HUES48 (cell line): ENCODE results near the gene SNTG2.
A peak's percentile ranks its signal among the peaks of the same experiment; 100 is the strongest.
"Not testable (repeated sequence)": the region's sequence is repeated elsewhere in the genome, so short reads cannot be mapped to it uniquely, and the experiment has no call there.

Source experiments
- H3K27ac ChIP-seq: one replicate; pipeline ENCODE4 v1.7.0; 2013; ENCODE audit warnings: low read depth, low read length, inconsistent platforms
- H3K27me3 ChIP-seq: 2 replicates; pipeline ENCODE4 v1.6.1; 2013; ENCODE audit warnings: mild to moderate bottlenecking, low read length; ENCODE audit not compliant: control insufficient read depth, insufficient read depth
- H3K36me3 ChIP-seq: 2 replicates; pipeline ENCODE4 v1.6.1; 2013; ENCODE audit warnings: low read length; ENCODE audit not compliant: control insufficient read depth, insufficient read depth
- H3K4me1 ChIP-seq: 2 replicates; pipeline ENCODE4 v1.6.1; 2013; ENCODE audit warnings: mild to moderate bottlenecking, low read length; ENCODE audit not compliant: control insufficient read depth, insufficient read depth
- H3K4me3 ChIP-seq: 2 replicates; pipeline ENCODE4 v1.5.1; 2013; ENCODE audit warnings: mild to moderate bottlenecking, low read depth, low read length
- H3K9ac ChIP-seq: 2 replicates; pipeline ENCODE4 v1.6.1; 2013; ENCODE audit warnings: mild to moderate bottlenecking, low read depth, low read length, moderate library complexity
- H3K9me3 ChIP-seq: 2 replicates; pipeline ENCODE4 v1.6.1; 2013; ENCODE audit warnings: low read length; ENCODE audit not compliant: control insufficient read depth, insufficient read depth

Gene SNTG2

GRCh38 chr2:950080-950966 is at the start of gene SNTG2:
Gene SNTG2, plus strand, starts transcription at chr2:950849. Its CDS starts 148 bp downstream, at chr2:950997.
- H3K9ac ChIP-seq = peak within 1 kb of the TSS; percentile 65
- H3K27ac ChIP-seq = peak within 1 kb of the TSS; percentile 75
- H3K4me1 ChIP-seq = peaks cover 63% of the 10 kb centered on the region
- 0 out of 2 replicates have a peak, but pooled peaks cover 6% of the 10 kb centered on the region for H3K27me3 ChIP-seq
- peak within 1 kb of the TSS; percentile 74 for H3K4me3 ChIP-seq
- H3K9me3 ChIP-seq = no peaks in the 10 kb centered on the region
- no peaks in the 10 kb centered on the region for H3K36me3 ChIP-seq

- Histone ChIP-seq H3K4me3 (no peak overlapping the region), H3K9me3 (0 out of 2 replicates have a peak, but pooled peaks cover 4% of the 10 kb centered on the region)
Observed at GRCh38 chr2:902584-902983, 48.1 kb upstream of the SNTG2 start.

GRCh38 chr2:903223-903900 is 47.3 kb upstream of the SNTG2 start:
- Histone ChIP-seq H3K4me1 (peaks cover 25% of the 10 kb centered on the region), H3K27ac (peak overlapping the region; percentile 33), H3K9ac (no peak overlapping the region), H3K9me3 (no peaks in the 10 kb centered on the region), H3K27me3 (peaks cover under 1% of the 10 kb centered on the region; the same call in 1 of the 2 replicates), H3K36me3 (no peaks in the 10 kb centered on the region), H3K4me3 (no peak overlapping the region)

More at GRCh38 chr2:902584-902983, 48.1 kb upstream of the SNTG2 start:
- no peak overlapping the region for H3K27ac ChIP-seq
- peaks cover 25% of the 10 kb centered on the region for H3K4me1 ChIP-seq
- H3K9ac ChIP-seq = no peak overlapping the region
- H3K27me3 ChIP-seq = no peaks in the 10 kb centered on the region
- H3K36me3 ChIP-seq = no peaks in the 10 kb centered on the region

- Histone ChIP-seq H3K36me3 (no peaks in the 10 kb centered on the region), H3K27ac (peak overlapping the region; percentile 80), H3K4me1 (peaks cover 25% of the 10 kb centered on the region), H3K4me3 (no peak overlapping the region), H3K9ac (no peak overlapping the region), H3K27me3 (peaks cover 7% of the 10 kb centered on the region), H3K9me3 (no peaks in the 10 kb centered on the region)
Observed at GRCh38 chr2:904246-905024, 46.2 kb upstream of the SNTG2 start.

GRCh38 chr2:905091-905832 is 45.4 kb upstream of the SNTG2 start:
- H3K27me3 ChIP-seq = peaks cover 7% of the 10 kb centered on the region
- no peak overlapping the region for H3K4me3 ChIP-seq
- no peak overlapping the region for H3K9ac ChIP-seq
- H3K27ac ChIP-seq = no peak overlapping the region
- H3K9me3 ChIP-seq = no peaks in the 10 kb centered on the region
- no peaks in the 10 kb centered on the region for H3K36me3 ChIP-seq
- H3K4me1 ChIP-seq = peaks cover 25% of the 10 kb centered on the region

GRCh38 chr2:905833-906140 is 44.9 kb upstream of the SNTG2 start:
- H3K27ac ChIP-seq = no peak overlapping the region
- H3K9me3 ChIP-seq = no peaks in the 10 kb centered on the region
- no peaks in the 10 kb centered on the region for H3K36me3 ChIP-seq
- H3K4me1 ChIP-seq = peaks cover 25% of the 10 kb centered on the region
- peaks cover 7% of the 10 kb centered on the region for H3K27me3 ChIP-seq
- H3K9ac ChIP-seq = no peak overlapping the region
- H3K4me3 ChIP-seq = no peak overlapping the region

- H3K9ac ChIP-seq = no peak overlapping the region
- H3K4me3 ChIP-seq = no peak overlapping the region
- no peak overlapping the region for H3K27ac ChIP-seq
- H3K27me3 ChIP-seq = peaks cover 7% of the 10 kb centered on the region
- no peaks in the 10 kb centered on the region for H3K9me3 ChIP-seq
- H3K4me1 ChIP-seq = peaks cover 25% of the 10 kb centered on the region
- no peaks in the 10 kb centered on the region for H3K36me3 ChIP-seq
Observed at GRCh38 chr2:907706-908105, 42.9 kb upstream of the SNTG2 start.

GRCh38 chr2:908568-908967 is 42.1 kb upstream of the SNTG2 start:
- Histone ChIP-seq H3K36me3 (no peaks in the 10 kb centered on the region), H3K4me3 (no peak overlapping the region), H3K4me1 (peaks cover 19% of the 10 kb centered on the region), H3K9me3 (no peaks in the 10 kb centered on the region), H3K27ac (no peak overlapping the region), H3K9ac (no peak overlapping the region), H3K27me3 (peaks cover 7% of the 10 kb centered on the region)

GRCh38 chr2:909764-910379 is 40.8 kb upstream of the SNTG2 start:
- H3K27me3 ChIP-seq, H3K27ac ChIP-seq, H3K36me3 ChIP-seq, H3K9me3 ChIP-seq, H3K4me1 ChIP-seq, H3K4me3 ChIP-seq, H3K9ac ChIP-seq: not testable (repeated sequence)

- Histone ChIP-seq H3K36me3 (no peaks in the 10 kb centered on the region), H3K4me1 (peaks cover 5% of the 10 kb centered on the region; the same call in 1 of the 2 replicates), H3K27me3 (peaks cover 7% of the 10 kb centered on the region), H3K4me3 (no peak overlapping the region), H3K9me3 (no peaks in the 10 kb centered on the region), H3K9ac (no peak overlapping the region), H3K27ac (no peak overlapping the region)
Observed at GRCh38 chr2:910698-911097, 40.0 kb upstream of the SNTG2 start.
